GM18498 (cell line): ENCODE data around the gene C10orf53.
"Not testable (repeated sequence)": the region's sequence is repeated elsewhere in the genome, so short reads cannot be mapped to it uniquely, and the experiment has no call there.

ENCODE experiments used
- ATAC-seq: cut with Tn5 transposase; IDR thresholded peaks from one replicate; pipeline ENCODE4 v1.9.1; 2021; ENCODE audit warnings: mild to moderate bottlenecking, moderate library complexity; ENCODE audit not compliant: unreplicated experiment

C10orf53 gene

GRCh38 chr10:49652421-49653272, 26.8 kb upstream of the C10orf53 start:
- ATAC-seq: no peak

- ATAC-seq: no peak
These were observed 26.1 kb upstream of the C10orf53 start for GRCh38 chr10:49653273-49653929.

- no peak for ATAC-seq
These were observed 25.3 kb upstream of the C10orf53 start for GRCh38 chr10:49654036-49654693.

GRCh38 chr10:49655099-49655498, 24.4 kb upstream of the C10orf53 start:
- ATAC-seq: no peak

GRCh38 chr10:49656845-49657493, 22.5 kb upstream of the C10orf53 start:
- no peak for ATAC-seq

GRCh38 chr10:49657606-49658005, 21.8 kb upstream of the C10orf53 start:
- ATAC-seq: no peak

- no peak for ATAC-seq
These were observed 18.2 kb upstream of the C10orf53 start for GRCh38 chr10:49661140-49661856.

- ATAC-seq: no peak
These were observed 17.2 kb upstream of the C10orf53 start for GRCh38 chr10:49662169-49662830.

- no peak for ATAC-seq
These were observed 15.9 kb upstream of the C10orf53 start for GRCh38 chr10:49663596-49663995.

GRCh38 chr10:49664006-49664841, 15.2 kb upstream of the C10orf53 start:
- no peak for ATAC-seq

- ATAC-seq: no peak
These were observed 14.6 kb upstream of the C10orf53 start for GRCh38 chr10:49664842-49665355.

GRCh38 chr10:49666054-49666615, 13.3 kb upstream of the C10orf53 start:
- ATAC-seq: no peak

- ATAC-seq: no peak
These were observed 12.8 kb upstream of the C10orf53 start for GRCh38 chr10:49666685-49667084.

- no peak for ATAC-seq
These were observed 11.5 kb upstream of the C10orf53 start for GRCh38 chr10:49667991-49668390.

GRCh38 chr10:49668684-49669083, 10.8 kb upstream of the C10orf53 start:
- no peak for ATAC-seq

GRCh38 chr10:49678827-49679479, 498 bp upstream of the C10orf53 start:
- no peak for ATAC-seq

- ATAC-seq: not testable (repeated sequence)
These were observed 3.0 kb downstream of the C10orf53 start for GRCh38 chr10:49682449-49682848.

- no peak for ATAC-seq
These were observed 3.4 kb downstream of the C10orf53 start for GRCh38 chr10:49682879-49683278.
